Measurements from ENCODE around the gene OR8S1.
"Not testable (repeated sequence)": the region's sequence is repeated elsewhere in the genome, so short reads cannot be mapped to it uniquely, and the experiment has no call there.

OR8S1 gene

GRCh38 chr12:48525332-48525731 is at the start of gene OR8S1:
Gene OR8S1 (plus strand): TSS chr12:48525632. CDS start chr12:48525632, 0 bp downstream.
- DNase-seq = no peak

GRCh38 chr12:48482198-48482597 is 43.2 kb upstream of the OR8S1 start, which contains the start of gene C12orf54:
Gene C12orf54 (plus strand): TSS chr12:48482498. CDS start chr12:48483297, 799 bp downstream.
- DNase-seq = no peak

- no peak for DNase-seq
Measured at GRCh38 chr12:48482930-48483329, 42.5 kb upstream of the OR8S1 start.

GRCh38 chr12:48486261-48486660 is 39.2 kb upstream of the OR8S1 start:
- no peak for DNase-seq

- no peak for DNase-seq
Measured at GRCh38 chr12:48486679-48487078, 38.8 kb upstream of the OR8S1 start.

- DNase-seq = no peak
Measured at GRCh38 chr12:48489012-48489411, 36.4 kb upstream of the OR8S1 start.

GRCh38 chr12:48489456-48489855 is 36.0 kb upstream of the OR8S1 start:
- not testable (repeated sequence) for DNase-seq

- not testable (repeated sequence) for DNase-seq
Measured at GRCh38 chr12:48500281-48500680, 25.2 kb upstream of the OR8S1 start.

- DNase-seq = not testable (repeated sequence)
Measured at GRCh38 chr12:48506836-48507235, 18.6 kb upstream of the OR8S1 start.

- DNase-seq = no peak
Measured at GRCh38 chr12:48508987-48509386, 16.4 kb upstream of the OR8S1 start.

- no peak for DNase-seq
Measured at GRCh38 chr12:48510111-48510510, 15.3 kb upstream of the OR8S1 start.

GRCh38 chr12:48512855-48513254 is 12.6 kb upstream of the OR8S1 start:
- DNase-seq = no peak

GRCh38 chr12:48514728-48515127 is 10.7 kb upstream of the OR8S1 start:
- no peak for DNase-seq

- DNase-seq = not testable (repeated sequence)
Measured at GRCh38 chr12:48520381-48520780, 5.1 kb upstream of the OR8S1 start.

- no peak for DNase-seq
Measured at GRCh38 chr12:48527891-48528670, 2.6 kb downstream of the OR8S1 start.

GRCh38 chr12:48532601-48533000 is 7.2 kb downstream of the OR8S1 start:
- no peak for DNase-seq

- DNase-seq = no peak
Measured at GRCh38 chr12:48536602-48537001, 11.2 kb downstream of the OR8S1 start.

- no peak for DNase-seq
Measured at GRCh38 chr12:48542300-48542928, 17.0 kb downstream of the OR8S1 start.

GRCh38 chr12:48545833-48546469 is 20.5 kb downstream of the OR8S1 start:
- no peak for DNase-seq

GRCh38 chr12:48547012-48547411 is 21.6 kb downstream of the OR8S1 start:
- not testable (repeated sequence) for DNase-seq

- DNase-seq = not testable (repeated sequence)
Measured at GRCh38 chr12:48551636-48552035, 26.2 kb downstream of the OR8S1 start.

- not testable (repeated sequence) for DNase-seq
Measured at GRCh38 chr12:48553666-48554343, 28.4 kb downstream of the OR8S1 start.

GRCh38 chr12:48556631-48557030 is 31.2 kb downstream of the OR8S1 start:
- no peak for DNase-seq
